SK-N-SH (cell line): ENCODE results near the gene FLACC1. TPM values are rescaled to one million over a fixed set of nuclear protein-coding genes. Genes with fewer than 3 reads are reported as not detected.
"Not testable (repeated sequence)": the region's sequence is repeated elsewhere in the genome, so short reads cannot be mapped to it uniquely, and the experiment has no call there.

Experiments
- CTCF ChIA-PET: fragments of 300-600, 350-600 bp; formaldehyde crosslinking; extraction: SDS; loops from one replicate; lab custom pipeline; 2021; lab: Yijun Ruan, JAX
- POLR2A ChIA-PET: fragments of 350-600 bp; sonication (Branson Sonifier 250); formaldehyde crosslinking; extraction: SDS; loops from one replicate; lab custom pipeline; 2020; ENCODE audit warnings: antibody characterized with exemption, inconsistent platforms; lab: Yijun Ruan, JAX
- DNase-seq: peaks from one replicate; pipeline ENCODE4 v3.0.0; 2012
- H2AFZ ChIP-seq: fragments of 200-600 bp; sonication (generic); 2 replicates; pipeline ENCODE4 v1.8.1; 2016; ENCODE audit warnings: antibody characterized with exemption, mild to moderate bottlenecking, low read depth
- H3F3A ChIP-seq: fragments of 200-600 bp; sonication (generic); replicated peaks from 2 replicates; pipeline ENCODE3; 2016; ENCODE audit warnings: antibody characterized with exemption, mild to moderate bottlenecking; ENCODE audit not compliant: insufficient read depth
- H3K27ac ChIP-seq, 2 experiments: fragments of 200-500 bp in 1 of 2; fragments of 200-600 bp in 1 of 2; sonication (Bioruptor generic) in 1 of 2; sonication (generic), shearing (Covaris generic) in 1 of 2; 2 replicates each; pipeline versions ENCODE4 v1.5.1 to v1.6.1; 2014 to 2016; ENCODE audit warnings: low read depth in 2 of 2, inconsistent platforms in 1 of 2, low read length in 1 of 2, mild to moderate bottlenecking in 1 of 2, mixed read lengths in 1 of 2
- H3K27me3 ChIP-seq: fragments of 200-600 bp; sonication (generic), shearing (Covaris generic); 2 replicates; pipeline ENCODE4 v1.6.1; 2016; ENCODE audit warnings: mixed run types; ENCODE audit not compliant: insufficient read depth
- H3K36me3 ChIP-seq, 2 experiments: fragments of 200-500 bp in 1 of 2; fragments of 200-600 bp in 1 of 2; sonication (Bioruptor generic) in 1 of 2; sonication (generic) in 1 of 2; replicated peaks in 1 of 2; 2 replicates each; pipeline versions ENCODE3 to v1.5.1; 2014 to 2016; ENCODE audit warnings: low read length in 1 of 2, mild to moderate bottlenecking in 1 of 2; ENCODE audit not compliant: insufficient read depth in 2 of 2, control insufficient read depth in 1 of 2
- H3K4me1 ChIP-seq, 2 experiments: fragments of 200-500 bp in 1 of 2; fragments of 200-600 bp in 1 of 2; sonication (Bioruptor generic) in 1 of 2; sonication (generic), shearing (Covaris generic) in 1 of 2; 2 replicates each; pipeline versions ENCODE4 v1.5.1 to v1.6.1; 2014 to 2016; ENCODE audit warnings: low read depth in 1 of 2, low read length in 1 of 2, mixed run types in 1 of 2; ENCODE audit not compliant: insufficient read depth in 2 of 2, control insufficient read depth in 1 of 2
- H3K4me2 ChIP-seq: fragments of 200-600 bp; sonication (generic), shearing (Covaris generic); 2 replicates; pipeline ENCODE4 v1.6.1; 2017; ENCODE audit warnings: mixed run types
- H3K4me3 ChIP-seq, 2 experiments: fragments of 200-500 bp in 1 of 2; fragments of 200-600 bp in 1 of 2; sonication (Bioruptor generic) in 1 of 2; sonication (generic), shearing (Covaris generic) in 1 of 2; 2 replicates each; pipeline versions ENCODE4 v1.5.1 to v1.8.1; 2014 to 2016; ENCODE audit warnings: low read depth in 2 of 2, inconsistent platforms in 1 of 2, low read length in 1 of 2, mild to moderate bottlenecking in 1 of 2, mixed read lengths in 1 of 2, moderate library complexity in 1 of 2
- H3K79me2 ChIP-seq: fragments of 200-600 bp; sonication (generic); 2 replicates; pipeline ENCODE4 v1.8.1; 2017; ENCODE audit warnings: mild to moderate bottlenecking; ENCODE audit not compliant: insufficient read depth
- H3K9ac ChIP-seq: fragments of 200-600 bp; sonication (generic); 2 replicates; pipeline ENCODE4 v1.6.1; 2017; ENCODE audit warnings: mixed run types
- H3K9me2 ChIP-seq: fragments of 200-600 bp; sonication (generic); 2 replicates; pipeline ENCODE4 v1.6.1; 2017; ENCODE audit warnings: mixed run types
- H3K9me3 ChIP-seq: fragments of 200-600 bp; sonication (generic); 2 replicates; pipeline ENCODE4 v1.6.1; 2017; ENCODE audit warnings: mixed run types, mild to moderate bottlenecking, moderate library complexity
- H4K20me1 ChIP-seq: fragments of 200-600 bp; sonication (generic); 2 replicates; pipeline ENCODE4 v1.6.1; 2017; ENCODE audit warnings: mild to moderate bottlenecking, mixed run types; ENCODE audit not compliant: insufficient read depth
- CHD2 ChIP-seq: fragments of 150-350 bp; IDR thresholded peaks from 2 replicates; pipeline ENCODE4 v1.6.1; 2018; ENCODE audit warnings: low read length; ENCODE audit not compliant: partially characterized antibody
- EZH2phosphoT487 ChIP-seq: fragments of 200-600 bp; sonication (generic); IDR thresholded peaks from 2 replicates; pipeline ENCODE4 v1.6.1; 2017; ENCODE audit warnings: low read depth, mixed run types, mild to moderate bottlenecking, antibody characterized with exemption, moderate library complexity, borderline replicate concordance
- FOSL2 ChIP-seq: IDR thresholded peaks from 2 replicates; pipeline ENCODE4 v1.4.0; 2012; ENCODE audit warnings: low read depth, mild to moderate bottlenecking, moderate library complexity, borderline replicate concordance
- FOXM1 ChIP-seq: IDR thresholded peaks from 2 replicates; pipeline ENCODE4 v1.4.0; 2012; ENCODE audit warnings: low read depth, mild to moderate bottlenecking
- GABPA ChIP-seq: IDR thresholded peaks from 2 replicates; pipeline ENCODE4 v1.4.0; 2012; ENCODE audit warnings: low read depth, mild to moderate bottlenecking
- JUND ChIP-seq: IDR thresholded peaks from 2 replicates; pipeline ENCODE4 v1.4.0; 2012
- MEF2A ChIP-seq: IDR thresholded peaks from 2 replicates; pipeline ENCODE4 v1.4.0; 2012; ENCODE audit warnings: low read depth, borderline replicate concordance
- POLR2AphosphoS5 ChIP-seq: IDR thresholded peaks from 2 replicates; pipeline ENCODE4 v1.6.1; 2012; ENCODE audit warnings: low read depth, low read length
- RAD21 ChIP-seq: IDR thresholded peaks from 2 replicates; pipeline ENCODE4 v1.6.1; 2012; ENCODE audit warnings: mild to moderate bottlenecking, low read length
- RFX5 ChIP-seq: IDR thresholded peaks from 2 replicates; pipeline ENCODE4 v1.6.1; 2012; ENCODE audit warnings: mild to moderate bottlenecking, improper control_type of control experiment, low read length
- TAF1 ChIP-seq: IDR thresholded peaks from 2 replicates; pipeline ENCODE4 v1.6.1; 2012; ENCODE audit warnings: low read depth, mild to moderate bottlenecking, low read length, moderate library complexity, borderline replicate concordance
- WGBS: methylation state at CpG from one replicate; pipeline ENCODE4 v1.1.6; 2017; ENCODE audit warnings: low lambda C conversion rate; 5-methylcytosine and 5-hydroxymethylcytosine counted together
- polyA plus RNA-seq, 3 experiments: library from polyadenylated mRNA; depleted of rRNA; stranded (reverse); fragments of >200 nt; gene quantifications; 2 replicates each; pipeline ENCODE4 v1.2.3, GENCODE V29; 2012
- TF ChIP-seq, protein P1 (sequence below): fragments of 150-350 bp; IDR thresholded peaks from 2 replicates; pipeline ENCODE4 v1.6.1; 2016; ENCODE audit warnings: mild to moderate bottlenecking, low read depth, low read length
- TF ChIP-seq, protein P2 (sequence below): fragments of 200-600 bp; sonication (generic); IDR thresholded peaks from 2 replicates; pipeline ENCODE4 v1.6.1; 2017; ENCODE audit warnings: antibody characterized with exemption, mild to moderate bottlenecking, moderate library complexity
- TF ChIP-seq, protein P3 (sequence below): IDR thresholded peaks from 2 replicates; pipeline ENCODE4 v1.4.0; 2012; ENCODE audit warnings: low read depth, borderline replicate concordance
- TF ChIP-seq, protein P4 (sequence below): IDR thresholded peaks from 2 replicates; pipeline ENCODE4; 2012

FLACC1 gene
- polyA plus RNA-seq, 1 of the 3 experiments (the other 2 are of a cell fraction), result 0.35 TPM

DNA sequence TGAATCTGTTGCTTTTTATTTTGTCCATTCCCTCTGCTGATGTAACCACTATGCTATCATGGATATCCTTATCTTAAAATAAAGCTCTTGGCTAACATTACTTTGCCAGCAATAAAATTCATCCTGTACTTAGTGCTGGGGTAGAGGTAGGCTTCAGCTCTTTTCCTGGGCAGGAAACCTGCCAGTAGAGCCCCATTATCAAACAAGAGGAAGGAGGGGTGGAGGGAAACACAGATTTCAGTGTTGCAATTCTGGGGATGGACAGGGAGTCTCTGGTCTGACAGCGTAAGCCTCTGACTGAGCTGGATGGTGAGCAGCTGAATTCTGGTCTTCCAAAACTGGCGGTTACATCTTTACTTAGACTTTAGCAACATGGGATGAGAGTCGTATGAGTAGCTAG is 49.3 kb downstream of the FLACC1 start:
- H3K9me3 ChIP-seq, result no peaks in the 10 kb centered on the region
- no peaks in the 10 kb centered on the region for H3K79me2 ChIP-seq
- no peak overlapping the region for H3K4me3 ChIP-seq
- no peak for TF ChIP-seq TAF1
- TF ChIP-seq MEF2A, result no peak
- no peaks in the 10 kb centered on the region for H3K4me1 ChIP-seq
- H3K4me2 ChIP-seq, result no peak overlapping the region
- no peak for DNase-seq
- no peaks in the 10 kb centered on the region for H3K9me2 ChIP-seq
- CTCF ChIA-PET, result interaction anchor here (1.4 kb wide), 1 partner anchor 15 kb away, joined by 4 read pairs; no protein-coding TSS in a partner anchor
- no peak overlapping the region for H3K27ac ChIP-seq
- H3K36me3 ChIP-seq, result peaks cover 0 to 4% of the 10 kb centered on the region in 2 experiments
- no peaks in the 10 kb centered on the region for H4K20me1 ChIP-seq
- H2AFZ ChIP-seq, result no peak overlapping the region
- POLR2A ChIA-PET, result no interaction called here
- H3F3A ChIP-seq, result no peaks in the 10 kb centered on the region
- no peaks in the 10 kb centered on the region for H3K27me3 ChIP-seq
- H3K9ac ChIP-seq, result no peak overlapping the region
- WGBS, result 89% methylated on average over 3 of the region's 3 CpGs

GRCh38 chr2:201299929-201300328 is 57.2 kb downstream of the FLACC1 start:
- WGBS, result 88% methylated on average over 3 of the region's 11 CpGs
- H3K36me3 ChIP-seq, H3K27ac ChIP-seq, H3K79me2 ChIP-seq, H4K20me1 ChIP-seq, H3K9me3 ChIP-seq, H3K9me2 ChIP-seq, POLR2A ChIA-PET, H3F3A ChIP-seq, H3K4me2 ChIP-seq, H2AFZ ChIP-seq, H3K4me1 ChIP-seq, H3K9ac ChIP-seq, DNase-seq, H3K4me3 ChIP-seq, H3K27me3 ChIP-seq: not testable (repeated sequence)
- CTCF ChIA-PET, result interaction anchor here (1.5 kb wide), 1 partner anchor 24 kb away, joined by 4 read pairs; no protein-coding TSS in a partner anchor

- H3K79me2 ChIP-seq, result no peaks in the 10 kb centered on the region
- H3K4me2 ChIP-seq, result no peak overlapping the region
- no peak overlapping the region for H3K27ac ChIP-seq
- DNase-seq, result no peak
- no peaks in the 10 kb centered on the region for H3K9me3 ChIP-seq
- no peak overlapping the region for H2AFZ ChIP-seq
- no peaks in the 10 kb centered on the region for H4K20me1 ChIP-seq
- 25% methylated on average over 3 of the region's 3 CpGs for WGBS
- no peaks in the 10 kb centered on the region for H3K9me2 ChIP-seq
- no peaks in the 10 kb centered on the region for H3K4me1 ChIP-seq
- ChIA-PET POLR2A (no interaction called here), CTCF (interaction anchor here (1.2 kb wide), 1 partner anchor 38 kb away, joined by 3 read pairs; no protein-coding TSS in a partner anchor)
- no peaks in the 10 kb centered on the region for H3F3A ChIP-seq
- no peaks in the 10 kb centered on the region for H3K27me3 ChIP-seq
- H3K36me3 ChIP-seq, result no peaks in the 10 kb centered on the region
- H3K9ac ChIP-seq, result no peak overlapping the region
- no peak overlapping the region for H3K4me3 ChIP-seq
- TF ChIP-seq TAF1 (no peak), FOXM1 (no peak), FOSL2 (no peak), GABPA (no peak), RAD21 (no peak), CHD2 (no peak), RFX5 (no peak), JUND (no peak), POLR2AphosphoS5 (no peak), EZH2phosphoT487 (no peak)
- TF ChIP-seq, protein P1, sequence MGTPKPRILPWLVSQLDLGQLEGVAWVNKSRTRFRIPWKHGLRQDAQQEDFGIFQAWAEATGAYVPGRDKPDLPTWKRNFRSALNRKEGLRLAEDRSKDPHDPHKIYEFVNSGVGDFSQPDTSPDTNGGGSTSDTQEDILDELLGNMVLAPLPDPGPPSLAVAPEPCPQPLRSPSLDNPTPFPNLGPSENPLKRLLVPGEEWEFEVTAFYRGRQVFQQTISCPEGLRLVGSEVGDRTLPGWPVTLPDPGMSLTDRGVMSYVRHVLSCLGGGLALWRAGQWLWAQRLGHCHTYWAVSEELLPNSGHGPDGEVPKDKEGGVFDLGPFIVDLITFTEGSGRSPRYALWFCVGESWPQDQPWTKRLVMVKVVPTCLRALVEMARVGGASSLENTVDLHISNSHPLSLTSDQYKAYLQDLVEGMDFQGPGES, result no peak
- TF ChIP-seq, protein P2, sequence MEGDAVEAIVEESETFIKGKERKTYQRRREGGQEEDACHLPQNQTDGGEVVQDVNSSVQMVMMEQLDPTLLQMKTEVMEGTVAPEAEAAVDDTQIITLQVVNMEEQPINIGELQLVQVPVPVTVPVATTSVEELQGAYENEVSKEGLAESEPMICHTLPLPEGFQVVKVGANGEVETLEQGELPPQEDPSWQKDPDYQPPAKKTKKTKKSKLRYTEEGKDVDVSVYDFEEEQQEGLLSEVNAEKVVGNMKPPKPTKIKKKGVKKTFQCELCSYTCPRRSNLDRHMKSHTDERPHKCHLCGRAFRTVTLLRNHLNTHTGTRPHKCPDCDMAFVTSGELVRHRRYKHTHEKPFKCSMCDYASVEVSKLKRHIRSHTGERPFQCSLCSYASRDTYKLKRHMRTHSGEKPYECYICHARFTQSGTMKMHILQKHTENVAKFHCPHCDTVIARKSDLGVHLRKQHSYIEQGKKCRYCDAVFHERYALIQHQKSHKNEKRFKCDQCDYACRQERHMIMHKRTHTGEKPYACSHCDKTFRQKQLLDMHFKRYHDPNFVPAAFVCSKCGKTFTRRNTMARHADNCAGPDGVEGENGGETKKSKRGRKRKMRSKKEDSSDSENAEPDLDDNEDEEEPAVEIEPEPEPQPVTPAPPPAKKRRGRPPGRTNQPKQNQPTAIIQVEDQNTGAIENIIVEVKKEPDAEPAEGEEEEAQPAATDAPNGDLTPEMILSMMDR, result no peak
- TF ChIP-seq, protein P3, sequence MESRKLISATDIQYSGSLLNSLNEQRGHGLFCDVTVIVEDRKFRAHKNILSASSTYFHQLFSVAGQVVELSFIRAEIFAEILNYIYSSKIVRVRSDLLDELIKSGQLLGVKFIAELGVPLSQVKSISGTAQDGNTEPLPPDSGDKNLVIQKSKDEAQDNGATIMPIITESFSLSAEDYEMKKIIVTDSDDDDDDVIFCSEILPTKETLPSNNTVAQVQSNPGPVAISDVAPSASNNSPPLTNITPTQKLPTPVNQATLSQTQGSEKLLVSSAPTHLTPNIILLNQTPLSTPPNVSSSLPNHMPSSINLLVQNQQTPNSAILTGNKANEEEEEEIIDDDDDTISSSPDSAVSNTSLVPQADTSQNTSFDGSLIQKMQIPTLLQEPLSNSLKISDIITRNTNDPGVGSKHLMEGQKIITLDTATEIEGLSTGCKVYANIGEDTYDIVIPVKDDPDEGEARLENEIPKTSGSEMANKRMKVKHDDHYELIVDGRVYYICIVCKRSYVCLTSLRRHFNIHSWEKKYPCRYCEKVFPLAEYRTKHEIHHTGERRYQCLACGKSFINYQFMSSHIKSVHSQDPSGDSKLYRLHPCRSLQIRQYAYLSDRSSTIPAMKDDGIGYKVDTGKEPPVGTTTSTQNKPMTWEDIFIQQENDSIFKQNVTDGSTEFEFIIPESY, result no peak
- TF ChIP-seq, protein P4, sequence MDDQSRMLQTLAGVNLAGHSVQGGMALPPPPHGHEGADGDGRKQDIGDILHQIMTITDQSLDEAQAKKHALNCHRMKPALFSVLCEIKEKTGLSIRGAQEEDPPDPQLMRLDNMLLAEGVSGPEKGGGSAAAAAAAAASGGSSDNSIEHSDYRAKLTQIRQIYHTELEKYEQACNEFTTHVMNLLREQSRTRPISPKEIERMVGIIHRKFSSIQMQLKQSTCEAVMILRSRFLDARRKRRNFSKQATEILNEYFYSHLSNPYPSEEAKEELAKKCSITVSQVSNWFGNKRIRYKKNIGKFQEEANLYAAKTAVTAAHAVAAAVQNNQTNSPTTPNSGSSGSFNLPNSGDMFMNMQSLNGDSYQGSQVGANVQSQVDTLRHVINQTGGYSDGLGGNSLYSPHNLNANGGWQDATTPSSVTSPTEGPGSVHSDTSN, result no peak
Observed at GRCh38 chr2:201298462-201299052, 58.6 kb downstream of the FLACC1 start.
